ENCODE measurements around the gene MTARC1. TPM values are rescaled to one million over a fixed set of nuclear protein-coding genes. Genes with fewer than 3 reads are reported as not detected.

Gene MTARC1
- polyA plus RNA-seq, 2 donors = 6.0 to 8.3 TPM

DNA sequence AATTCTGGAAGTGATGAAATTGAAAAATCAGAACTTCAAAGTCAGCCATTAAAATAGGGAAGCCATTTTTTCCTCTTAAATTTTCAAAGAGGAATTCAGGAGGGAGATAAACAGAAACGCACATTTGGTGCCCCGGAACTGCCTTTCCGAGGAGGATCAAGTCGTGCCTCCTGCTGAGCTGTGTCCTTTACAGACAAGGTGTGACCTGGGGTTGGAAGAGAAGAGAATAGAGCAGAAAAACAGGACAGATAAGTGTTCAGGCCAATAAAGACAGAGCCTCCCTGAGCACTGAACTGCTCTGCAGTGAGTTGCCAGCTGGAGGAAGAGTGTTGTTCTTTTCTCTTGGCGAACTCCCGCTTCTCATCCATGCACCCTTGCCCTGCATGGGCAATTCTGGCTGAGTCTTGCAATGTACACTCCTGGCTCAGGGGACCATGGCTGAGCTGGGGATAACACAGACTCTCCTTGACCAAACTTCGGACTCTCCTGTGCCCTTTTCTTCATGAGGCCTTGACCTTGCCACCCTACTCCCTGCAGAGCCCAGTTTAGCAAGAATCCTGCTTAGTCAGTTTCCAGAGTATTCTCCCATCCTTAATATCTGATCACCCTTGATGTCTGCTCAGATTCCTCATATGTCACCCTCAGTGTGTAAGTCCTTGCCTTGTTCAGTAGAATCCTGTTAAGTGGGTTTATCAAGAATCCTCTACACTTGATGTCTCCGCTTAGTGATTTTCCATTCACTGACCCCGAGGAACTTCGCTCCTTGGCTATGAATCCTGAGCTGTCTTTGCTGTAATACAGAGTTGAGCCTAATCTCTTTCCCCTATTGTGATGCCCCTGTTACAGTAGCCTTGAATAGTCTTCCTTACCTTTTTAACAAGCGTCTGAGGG is 1.3 kb upstream of the MTARC1 start:
- H3K27me3 ChIP-seq (ENCODE audit: control insufficient read depth in 1 of 2, insufficient read depth in 2 of 2, low read length in 2 of 2) = no peaks in the 10 kb centered on the region
- H3K27ac ChIP-seq (ENCODE audit: low read depth in 2 of 2, low read length in 1 of 2) = peak overlapping the region; percentile 50 to 68
- WGBS, 2 donors = 83 to 84% methylated on average over 11 of the region's 11 CpGs
- H3K4me3 ChIP-seq (ENCODE audit: low read depth in 1 of 2, low read length in 2 of 2) = no peak overlapping the region
- H3K4me1 ChIP-seq (ENCODE audit: control insufficient read depth in 2 of 2, insufficient read depth in 2 of 2, low read length in 1 of 2) = peaks cover 0 to 10% of the 10 kb centered on the region in 2 donors
- no peaks in the 10 kb centered on the region for H3K9me3 ChIP-seq (ENCODE audit: control insufficient read depth in 2 of 2, insufficient read depth in 1 of 2, low read depth in 1 of 2, low read length in 1 of 2)
- peaks cover 0 to 3% of the 10 kb centered on the region in 2 donors for H3K36me3 ChIP-seq (ENCODE audit: control insufficient read depth in 2 of 2, insufficient read depth in 2 of 2, low read length in 1 of 2)

GRCh38 chr1:220786057-220786336 is 716 bp upstream of the MTARC1 start:
- peaks cover 0 to 3% of the 10 kb centered on the region in 2 donors for H3K36me3 ChIP-seq (ENCODE audit: control insufficient read depth in 2 of 2, insufficient read depth in 2 of 2, low read length in 1 of 2)
- 34 to 35% methylated on average over 10 to 13 of the region's 13 CpGs for WGBS, 2 donors
- peak overlapping the region; percentile 59 to 68 for H3K27ac ChIP-seq (ENCODE audit: low read depth in 2 of 2, low read length in 1 of 2)
- H3K27me3 ChIP-seq (ENCODE audit: control insufficient read depth in 1 of 2, insufficient read depth in 2 of 2, low read length in 2 of 2) = no peaks in the 10 kb centered on the region
- peaks cover 0 to 10% of the 10 kb centered on the region in 2 donors for H3K4me1 ChIP-seq (ENCODE audit: control insufficient read depth in 2 of 2, insufficient read depth in 2 of 2, low read length in 1 of 2)
- peak overlapping the region in 1 of 2 donors; percentile 58 for H3K4me3 ChIP-seq (ENCODE audit: low read depth in 1 of 2, low read length in 2 of 2)
- no peaks in the 10 kb centered on the region for H3K9me3 ChIP-seq (ENCODE audit: control insufficient read depth in 2 of 2, insufficient read depth in 1 of 2, low read depth in 1 of 2, low read length in 1 of 2)

DNA sequence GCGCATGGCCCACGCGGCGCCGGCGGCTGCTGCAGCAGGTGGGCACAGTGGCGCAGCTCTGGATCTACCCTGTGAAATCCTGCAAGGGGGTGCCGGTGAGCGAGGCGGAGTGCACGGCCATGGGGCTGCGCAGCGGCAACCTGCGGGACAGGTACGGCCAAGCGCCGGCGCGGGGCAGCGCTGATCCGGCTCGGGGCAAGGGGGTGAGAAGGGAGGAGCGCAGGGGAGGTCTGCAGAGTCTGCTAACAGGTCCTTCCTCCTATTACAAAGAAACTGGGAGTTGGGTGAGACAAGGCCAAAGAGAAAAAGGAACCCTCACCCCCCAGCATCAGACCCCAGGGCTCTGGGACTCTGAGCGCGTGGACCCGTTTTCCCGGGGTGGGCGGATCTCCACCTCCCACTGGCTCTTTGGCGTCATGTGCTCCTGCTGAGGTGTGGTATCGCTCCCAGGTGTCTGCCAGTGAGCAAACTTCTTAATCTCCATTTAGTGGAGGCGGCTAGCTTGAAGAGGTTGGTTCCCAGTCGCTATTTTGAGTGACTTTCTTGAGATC is 431 bp downstream of the MTARC1 start:
- peak overlapping the region; percentile 68 to 72 for H3K27ac ChIP-seq (ENCODE audit: low read depth in 2 of 2, low read length in 1 of 2)
- H3K36me3 ChIP-seq (ENCODE audit: control insufficient read depth in 2 of 2, insufficient read depth in 2 of 2, low read length in 1 of 2) = peaks cover 0 to 3% of the 10 kb centered on the region in 2 donors
- peaks cover 0 to 13% of the 10 kb centered on the region in 2 donors for H3K4me1 ChIP-seq (ENCODE audit: control insufficient read depth in 2 of 2, insufficient read depth in 2 of 2, low read length in 1 of 2)
- peak overlapping the region; percentile 58 to 62 for H3K4me3 ChIP-seq (ENCODE audit: low read depth in 1 of 2, low read length in 2 of 2)
- no peaks in the 10 kb centered on the region for H3K27me3 ChIP-seq (ENCODE audit: control insufficient read depth in 1 of 2, insufficient read depth in 2 of 2, low read length in 2 of 2)
- H3K9me3 ChIP-seq (ENCODE audit: control insufficient read depth in 2 of 2, insufficient read depth in 1 of 2, low read depth in 1 of 2, low read length in 1 of 2) = no peaks in the 10 kb centered on the region
- WGBS, 2 donors = 4 to 5% methylated on average over 32 of the region's 32 CpGs

DNA sequence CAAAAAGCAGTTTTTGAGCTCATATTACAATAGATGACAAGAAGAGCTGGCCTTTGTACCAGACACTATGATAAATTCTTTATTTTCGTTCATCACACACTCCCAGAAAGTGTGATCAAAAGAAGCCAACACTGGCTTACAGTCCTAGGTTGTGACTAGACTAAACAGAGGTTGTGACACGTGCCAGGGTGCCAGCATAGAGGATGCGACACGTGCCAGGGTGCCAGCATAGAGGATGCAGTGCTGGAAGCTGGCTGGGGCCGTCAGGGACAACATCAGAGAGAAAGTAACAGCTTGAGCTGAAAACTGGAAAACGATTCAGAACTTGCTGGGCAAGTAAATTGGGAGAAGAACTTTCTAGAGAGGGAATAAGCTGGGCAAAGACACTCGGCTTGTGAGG is 2.2 kb downstream of the MTARC1 start:
- no peak overlapping the region for H3K27ac ChIP-seq (ENCODE audit: low read depth in 2 of 2, low read length in 1 of 2)
- H3K36me3 ChIP-seq (ENCODE audit: control insufficient read depth in 2 of 2, insufficient read depth in 2 of 2, low read length in 1 of 2) = no peaks in the 10 kb centered on the region
- H3K27me3 ChIP-seq (ENCODE audit: control insufficient read depth in 1 of 2, insufficient read depth in 2 of 2, low read length in 2 of 2) = no peaks in the 10 kb centered on the region
- no peak overlapping the region for H3K4me3 ChIP-seq (ENCODE audit: low read depth in 1 of 2, low read length in 2 of 2)
- H3K4me1 ChIP-seq (ENCODE audit: control insufficient read depth in 2 of 2, insufficient read depth in 2 of 2, low read length in 1 of 2) = peaks cover 0 to 13% of the 10 kb centered on the region in 2 donors
- WGBS, 2 donors = 76 to 78% methylated on average over 7 of the region's 7 CpGs
- no peaks in the 10 kb centered on the region for H3K9me3 ChIP-seq (ENCODE audit: control insufficient read depth in 2 of 2, insufficient read depth in 1 of 2, low read depth in 1 of 2, low read length in 1 of 2)

DNA sequence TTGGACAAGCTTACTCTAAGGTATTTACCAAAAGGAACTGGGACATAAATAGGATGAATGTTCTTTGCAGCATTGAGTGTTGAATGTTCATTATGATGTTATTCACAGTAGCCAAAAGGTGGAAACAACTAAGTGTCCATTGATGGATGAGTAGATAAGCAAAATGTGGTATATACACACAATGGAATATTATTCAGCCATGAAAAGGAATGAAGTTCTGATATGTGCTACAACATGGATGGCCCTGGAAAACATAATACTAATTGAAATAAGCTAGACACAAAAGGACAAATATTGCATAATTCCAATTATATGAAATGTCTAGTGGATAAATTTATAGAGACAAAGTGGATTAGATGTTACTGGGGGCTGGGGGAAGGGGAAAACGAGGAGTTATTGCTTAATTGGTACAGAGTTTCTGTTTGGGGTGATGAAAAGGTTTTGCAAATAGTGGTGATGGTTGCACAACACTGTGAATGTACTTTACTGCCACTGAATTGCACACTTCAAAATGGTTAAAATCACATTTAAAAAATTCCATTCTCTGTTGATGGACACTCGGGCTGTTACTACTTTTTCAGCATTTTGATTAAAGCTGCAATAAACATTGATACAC is 2.9 kb downstream of the MTARC1 start:
- Histone ChIP-seq H3K36me3 (ENCODE audit: control insufficient read depth in 2 of 2, insufficient read depth in 2 of 2, low read length in 1 of 2) (no peaks in the 10 kb centered on the region), H3K4me3 (ENCODE audit: low read depth in 1 of 2, low read length in 2 of 2) (no peak overlapping the region), H3K4me1 (ENCODE audit: control insufficient read depth in 2 of 2, insufficient read depth in 2 of 2, low read length in 1 of 2) (peaks cover 0 to 13% of the 10 kb centered on the region in 2 donors), H3K27ac (ENCODE audit: low read depth in 2 of 2, low read length in 1 of 2) (no peak overlapping the region), H3K27me3 (ENCODE audit: control insufficient read depth in 1 of 2, insufficient read depth in 2 of 2, low read length in 2 of 2) (no peaks in the 10 kb centered on the region), H3K9me3 (ENCODE audit: control insufficient read depth in 2 of 2, insufficient read depth in 1 of 2, low read depth in 1 of 2, low read length in 1 of 2) (no peaks in the 10 kb centered on the region)
- WGBS, 2 donors = 76 to 82% methylated on average over 2 of the region's 2 CpGs

DNA sequence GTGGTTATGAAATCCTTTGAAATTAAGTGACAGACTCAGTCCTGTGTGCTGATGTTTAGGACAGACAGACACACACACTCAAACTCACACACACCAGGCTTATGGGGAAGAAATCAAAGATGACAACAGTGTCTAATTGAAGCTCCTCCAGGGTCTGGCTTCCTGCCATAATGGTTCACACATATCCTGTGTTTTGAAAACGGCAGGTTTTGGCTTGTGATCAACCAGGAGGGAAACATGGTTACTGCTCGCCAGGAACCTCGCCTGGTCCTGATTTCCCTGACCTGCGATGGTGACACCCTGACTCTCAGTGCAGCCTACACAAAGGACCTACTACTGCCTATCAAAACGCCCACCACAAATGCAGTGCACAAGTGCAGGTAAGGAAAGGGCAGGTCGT is 4.6 kb downstream of the MTARC1 start:
- 34 to 43% methylated on average over 6 of the region's 6 CpGs for WGBS, 2 donors
- Histone ChIP-seq H3K4me1 (ENCODE audit: control insufficient read depth in 2 of 2, insufficient read depth in 2 of 2, low read length in 1 of 2) (peaks cover 0 to 6% of the 10 kb centered on the region in 2 donors), H3K36me3 (ENCODE audit: control insufficient read depth in 2 of 2, insufficient read depth in 2 of 2, low read length in 1 of 2) (no peaks in the 10 kb centered on the region)

DNA sequence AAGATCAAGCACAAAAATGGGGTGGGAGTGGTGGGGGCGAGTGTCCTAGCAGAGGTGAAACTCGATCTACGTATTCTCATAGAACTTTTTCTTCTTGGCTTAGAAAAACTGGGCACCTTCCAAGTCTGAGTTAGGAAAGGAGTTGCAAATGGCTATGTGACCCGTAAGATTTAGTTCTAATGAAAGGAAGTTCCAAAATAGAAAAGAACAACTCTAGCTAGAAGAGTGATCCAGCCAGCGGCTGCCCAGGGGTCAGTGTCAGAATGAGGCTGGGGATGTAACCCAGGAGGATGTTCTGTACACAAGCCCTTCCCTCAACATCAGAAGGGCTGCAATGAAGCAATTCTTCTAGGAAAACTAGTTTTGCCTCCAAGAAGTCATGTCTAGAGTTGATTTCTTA is 5.2 kb downstream of the MTARC1 start:
- Histone ChIP-seq H3K36me3 (ENCODE audit: control insufficient read depth in 2 of 2, insufficient read depth in 2 of 2, low read length in 1 of 2) (no peaks in the 10 kb centered on the region), H3K27me3 (ENCODE audit: control insufficient read depth in 1 of 2, insufficient read depth in 2 of 2, low read length in 2 of 2) (no peaks in the 10 kb centered on the region), H3K4me3 (ENCODE audit: low read depth in 1 of 2, low read length in 2 of 2) (no peak overlapping the region), H3K9me3 (ENCODE audit: control insufficient read depth in 2 of 2, insufficient read depth in 1 of 2, low read depth in 1 of 2, low read length in 1 of 2) (no peaks in the 10 kb centered on the region), H3K27ac (ENCODE audit: low read depth in 2 of 2, low read length in 1 of 2) (no peak overlapping the region), H3K4me1 (ENCODE audit: control insufficient read depth in 2 of 2, insufficient read depth in 2 of 2, low read length in 1 of 2) (peaks cover 3% of the 10 kb centered on the region in 2 donors)
- WGBS, 2 donors = 56% methylated on average over 5 of the region's 5 CpGs

More for the DNA sequence above, 4.6 kb downstream of the MTARC1 start:
- no peak overlapping the region for H3K4me3 ChIP-seq (ENCODE audit: low read depth in 1 of 2, low read length in 2 of 2)
- H3K27me3 ChIP-seq (ENCODE audit: control insufficient read depth in 1 of 2, insufficient read depth in 2 of 2, low read length in 2 of 2) = no peaks in the 10 kb centered on the region
- H3K9me3 ChIP-seq (ENCODE audit: control insufficient read depth in 2 of 2, insufficient read depth in 1 of 2, low read depth in 1 of 2, low read length in 1 of 2) = no peaks in the 10 kb centered on the region
- peak overlapping the region in 1 of 2 donors; percentile 55 for H3K27ac ChIP-seq (ENCODE audit: low read depth in 2 of 2, low read length in 1 of 2)

DNA sequence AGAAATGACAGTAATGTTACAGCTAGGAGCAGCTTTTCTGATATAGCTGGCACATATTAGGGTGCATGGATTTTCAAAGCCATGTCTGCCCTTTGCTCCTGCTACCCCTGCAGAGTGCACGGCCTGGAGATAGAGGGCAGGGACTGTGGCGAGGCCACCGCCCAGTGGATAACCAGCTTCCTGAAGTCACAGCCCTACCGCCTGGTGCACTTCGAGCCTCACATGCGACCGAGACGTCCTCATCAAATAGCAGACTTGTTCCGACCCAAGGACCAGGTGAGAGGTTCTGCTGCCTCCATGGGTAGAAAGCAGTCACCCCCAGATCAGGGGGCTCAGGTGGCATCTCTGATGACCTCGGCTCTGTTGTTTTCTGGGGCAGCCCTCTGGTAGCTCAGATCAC is 9.8 kb downstream of the MTARC1 start:
- Histone ChIP-seq H3K36me3 (ENCODE audit: control insufficient read depth in 2 of 2, insufficient read depth in 2 of 2, low read length in 1 of 2) (peaks cover 0 to 3% of the 10 kb centered on the region in 2 donors), H3K9me3 (ENCODE audit: control insufficient read depth in 2 of 2, insufficient read depth in 1 of 2, low read depth in 1 of 2, low read length in 1 of 2) (no peaks in the 10 kb centered on the region), H3K27ac (ENCODE audit: low read depth in 2 of 2, low read length in 1 of 2) (no peak overlapping the region), H3K4me3 (ENCODE audit: low read depth in 1 of 2, low read length in 2 of 2) (no peak overlapping the region), H3K27me3 (ENCODE audit: control insufficient read depth in 1 of 2, insufficient read depth in 2 of 2, low read length in 2 of 2) (no peaks in the 10 kb centered on the region), H3K4me1 (ENCODE audit: control insufficient read depth in 2 of 2, insufficient read depth in 2 of 2, low read length in 1 of 2) (peaks cover 0 to 4% of the 10 kb centered on the region in 2 donors)
- 89 to 93% methylated on average over 10 of the region's 10 CpGs for WGBS, 2 donors

GRCh38 chr1:220797044-220797443 is 10.3 kb downstream of the MTARC1 start:
- Histone ChIP-seq H3K27ac (ENCODE audit: low read depth in 2 of 2, low read length in 1 of 2) (no peak overlapping the region), H3K36me3 (ENCODE audit: control insufficient read depth in 2 of 2, insufficient read depth in 2 of 2, low read length in 1 of 2) (peaks cover 0 to 3% of the 10 kb centered on the region in 2 donors), H3K9me3 (ENCODE audit: control insufficient read depth in 2 of 2, insufficient read depth in 1 of 2, low read depth in 1 of 2, low read length in 1 of 2) (no peaks in the 10 kb centered on the region), H3K27me3 (ENCODE audit: control insufficient read depth in 1 of 2, insufficient read depth in 2 of 2, low read length in 2 of 2) (no peaks in the 10 kb centered on the region), H3K4me3 (ENCODE audit: low read depth in 1 of 2, low read length in 2 of 2) (no peak overlapping the region), H3K4me1 (ENCODE audit: control insufficient read depth in 2 of 2, insufficient read depth in 2 of 2, low read length in 1 of 2) (peaks cover 0 to 6% of the 10 kb centered on the region in 2 donors)

Measured in esophagus (tissue), 2 donors.